ENCODE results near the gene APRT.
"Not testable (repeated sequence)": the region's sequence is repeated elsewhere in the genome, so short reads cannot be mapped to it uniquely, and the experiment has no call there.

APRT gene

DNA sequence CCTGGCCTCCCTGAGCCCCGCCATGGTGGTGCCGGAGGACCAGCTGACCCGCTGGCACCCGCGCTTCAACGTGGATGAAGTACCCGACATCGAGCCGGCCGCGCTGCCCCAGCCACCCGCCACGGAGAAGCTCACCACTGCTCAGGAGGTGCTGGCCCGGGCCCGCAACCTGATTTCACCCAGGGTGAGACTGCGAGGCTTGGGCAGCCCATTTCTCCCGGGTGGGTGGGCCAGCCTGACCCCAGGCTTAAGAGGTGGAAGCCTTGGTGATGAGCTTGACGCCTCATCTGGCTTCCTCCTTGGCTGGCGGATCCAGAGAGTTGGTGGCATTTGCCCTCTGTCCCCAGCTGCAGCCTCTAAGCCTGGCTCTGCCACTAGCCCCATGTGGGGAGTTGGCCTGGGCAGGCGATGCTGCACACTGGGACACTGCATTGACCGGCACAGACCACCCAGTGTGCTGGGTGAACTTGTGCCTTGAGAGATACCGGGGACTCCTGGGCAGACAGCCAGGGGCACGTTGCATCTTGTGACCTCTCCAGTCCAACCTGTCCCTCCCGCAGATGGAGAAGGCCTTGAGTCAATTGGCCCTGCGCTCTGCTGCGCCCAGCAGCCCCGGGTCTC, 5.1 kb downstream of the APRT start:
- DNase-seq = peak in 1 of 2 experiments; percentile 36

DNA sequence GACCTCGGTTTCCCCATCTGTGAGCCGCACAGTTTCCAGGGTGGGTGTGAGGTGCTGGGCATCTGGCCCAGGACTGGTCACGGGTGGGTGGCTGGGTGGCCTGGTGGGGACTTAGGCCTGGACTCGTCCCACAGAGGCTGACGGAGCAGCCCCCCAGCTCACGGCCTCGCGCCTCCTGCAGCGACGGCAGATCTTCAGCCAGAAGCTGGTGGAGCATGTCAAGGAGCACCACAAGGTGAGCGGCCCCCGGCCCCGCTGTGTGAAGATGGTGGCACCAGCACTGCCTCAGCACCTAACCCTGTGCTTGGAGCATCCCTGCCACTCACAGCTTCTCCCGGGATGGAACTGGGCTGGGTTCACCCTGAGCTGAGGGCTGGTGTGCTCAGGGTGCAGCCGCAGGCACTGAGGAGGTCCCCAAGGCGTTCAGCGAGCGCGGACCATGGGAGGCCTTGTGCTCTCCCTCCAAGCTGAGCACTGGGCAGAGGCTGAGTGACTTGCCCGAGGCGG, 5.8 kb downstream of the APRT start:
- DNase-seq = no peak

DNA sequence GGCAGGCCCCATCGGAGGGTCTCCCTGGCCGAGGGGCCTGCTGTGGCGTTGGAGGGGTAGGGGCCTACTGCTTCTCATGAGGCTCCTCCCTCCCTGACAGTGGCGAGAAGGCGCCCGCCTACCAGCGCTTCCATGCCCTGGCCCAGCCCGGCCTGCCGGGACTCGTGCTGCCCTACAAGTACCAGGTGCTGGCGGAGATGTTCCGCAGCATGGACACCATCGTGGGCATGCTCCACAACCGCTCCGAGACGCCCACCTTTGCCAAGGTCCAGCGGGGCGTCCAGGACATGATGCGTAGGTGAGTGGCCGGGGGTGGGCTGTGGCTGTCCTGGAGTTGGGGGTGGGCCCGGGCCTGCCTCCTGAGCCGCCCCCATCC, 6.4 kb downstream of the APRT start:
- no peak for DNase-seq

DNA sequence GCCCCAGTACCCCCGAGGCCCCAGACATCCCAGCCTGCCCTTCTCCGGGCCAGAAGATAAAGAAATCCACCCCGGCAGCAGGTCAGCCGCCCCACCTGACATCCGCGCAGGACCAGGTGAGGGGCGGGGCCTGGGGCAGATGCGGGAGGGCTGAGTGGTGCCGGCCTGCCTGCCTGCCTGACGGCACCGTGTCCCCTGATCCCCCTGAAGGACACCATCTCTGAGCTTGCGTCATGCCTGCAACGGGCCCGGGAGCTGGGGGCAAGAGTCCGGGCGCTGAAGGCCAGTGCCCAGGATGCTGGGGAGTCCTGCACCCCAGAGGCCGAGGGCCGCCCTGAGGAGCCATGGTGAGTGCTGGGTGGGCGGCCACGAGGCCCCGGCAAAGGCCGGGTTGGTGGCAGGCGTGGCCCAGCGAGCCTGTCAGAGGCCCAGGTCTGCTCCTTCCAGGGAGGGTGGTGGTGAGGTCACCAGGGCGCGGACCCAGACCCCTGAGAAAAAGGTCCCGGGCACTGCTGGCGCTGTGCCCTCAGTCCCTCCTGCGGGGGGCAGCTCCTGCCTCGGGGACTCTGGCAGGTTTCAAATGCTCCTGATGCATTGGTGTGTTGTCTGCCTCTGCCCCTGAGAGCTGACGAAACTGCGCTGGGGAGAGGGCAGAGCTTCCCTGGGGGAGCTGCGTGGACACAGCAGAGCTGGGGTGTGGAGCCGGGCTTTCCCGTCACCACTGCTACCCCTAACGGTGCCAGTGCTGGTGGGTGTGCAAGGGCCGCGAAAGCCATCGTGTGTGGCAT, 7.0 kb downstream of the APRT start:
- DNase-seq = peak; percentile 61 to 71

DNA sequence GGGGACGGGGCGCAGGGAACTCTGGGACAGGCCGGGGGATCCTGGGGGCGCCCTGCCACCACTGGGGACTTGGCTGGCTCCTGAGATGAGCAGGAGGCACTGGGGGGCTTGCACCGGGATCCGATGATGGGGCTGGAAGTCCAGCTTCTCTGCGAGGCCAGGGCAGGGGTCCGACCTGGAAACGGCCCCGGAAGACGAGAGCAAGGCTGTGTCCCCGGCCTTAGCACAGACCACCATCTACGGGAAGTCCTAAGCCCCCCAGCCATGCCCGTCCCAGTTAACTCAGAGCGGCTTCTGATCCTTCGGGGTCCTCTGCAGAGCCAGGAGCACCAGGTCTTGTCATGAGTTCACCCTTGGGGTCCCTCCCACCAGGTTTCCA, 7.6 kb downstream of the APRT start:
- DNase-seq = peak in 1 of 2 experiments; percentile 46

DNA sequence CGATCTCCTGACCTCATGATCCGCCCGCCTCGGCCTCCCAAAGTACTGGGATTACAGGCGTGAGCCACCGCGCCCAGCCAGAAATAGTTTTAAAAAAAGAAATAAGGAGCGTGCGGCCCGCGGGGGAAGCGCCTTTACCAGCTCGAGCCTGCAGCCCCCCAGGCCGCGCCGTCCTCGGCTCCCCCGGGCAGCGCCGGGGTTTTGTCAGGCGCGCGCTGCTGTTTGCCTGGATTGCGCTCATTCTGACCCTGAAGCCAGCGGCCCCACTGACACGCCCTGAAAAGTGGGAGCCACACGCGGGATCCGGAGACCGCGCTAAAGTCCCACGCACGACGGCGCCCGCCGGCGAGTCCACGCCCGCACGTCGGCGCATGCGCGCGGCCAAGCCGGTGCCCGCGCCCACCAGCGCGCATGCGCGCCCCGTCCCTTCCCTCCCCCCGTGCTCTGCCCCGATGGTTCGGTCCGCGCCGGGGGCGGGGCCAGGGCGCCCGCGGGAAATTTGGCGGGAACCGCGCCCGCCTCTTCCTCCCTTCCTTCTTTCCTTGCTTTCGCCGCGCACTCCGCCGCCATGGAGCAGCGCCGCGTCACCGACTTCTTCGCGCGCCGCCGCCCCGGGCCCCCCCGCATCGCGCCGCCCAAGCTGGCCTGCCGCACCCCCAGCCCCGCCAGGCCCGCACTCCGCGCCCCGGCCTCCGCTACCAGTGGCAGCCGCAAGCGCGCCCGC, 8.3 kb downstream of the APRT start, which contains the start of gene CDT1:
Gene CDT1, plus strand, starts transcription at position 526 of the 724 bp plus-strand sequence. Its CDS starts 43 bp downstream, at position 569.
- peak; percentile 92 to 95 for DNase-seq

DNA sequence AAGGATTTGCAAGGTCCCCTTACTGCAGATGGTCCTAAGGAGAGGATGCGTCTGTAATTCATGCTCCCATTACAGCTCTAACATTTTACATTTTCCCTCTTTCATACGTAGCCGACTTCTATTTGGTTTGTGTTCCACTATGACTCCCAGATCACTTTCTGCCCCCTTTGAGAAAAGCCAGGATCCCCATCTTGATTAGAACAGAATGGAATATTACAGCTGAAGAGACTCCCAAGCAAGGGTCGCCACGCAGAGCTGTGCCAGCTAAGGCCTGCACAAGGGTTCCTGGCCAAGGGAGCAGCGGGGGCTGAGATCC, 11.5 kb downstream of the APRT start:
- DNase-seq = no peak

DNA sequence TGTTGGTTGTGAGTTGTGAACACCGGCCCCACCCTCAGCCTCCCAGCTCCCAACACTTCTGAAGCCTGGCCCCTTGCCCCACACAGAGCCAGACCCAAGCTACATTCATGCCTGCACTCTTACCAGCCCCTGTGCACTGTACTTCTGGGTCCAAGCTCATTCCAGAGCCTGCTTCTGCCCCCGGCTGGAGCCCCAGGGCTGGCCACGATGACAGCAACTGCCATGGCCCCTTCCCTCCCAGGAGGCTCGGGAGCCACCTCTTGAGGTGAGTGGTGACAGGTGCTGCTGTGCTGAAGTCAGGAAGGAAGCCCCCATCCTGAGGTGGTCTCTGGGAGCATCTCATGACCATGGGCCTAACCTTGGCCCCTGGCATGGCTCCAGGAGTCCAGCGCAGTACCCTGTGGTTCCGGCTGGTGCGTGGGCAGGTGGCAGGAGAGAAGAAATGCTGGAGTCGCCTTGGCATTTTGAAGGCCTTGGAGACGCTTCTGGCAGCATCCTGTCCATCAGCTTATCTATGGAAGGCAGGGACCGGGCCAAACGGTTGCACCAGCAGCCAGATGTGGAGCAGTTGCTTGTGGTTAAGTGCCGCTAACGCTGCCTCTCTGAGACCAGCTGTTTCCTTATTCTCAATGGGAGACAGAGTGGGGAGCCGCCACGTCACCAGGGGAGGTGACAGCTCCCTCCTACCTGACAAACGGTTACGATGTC, 12.0 kb downstream of the APRT start:
- DNase-seq = no peak

DNA sequence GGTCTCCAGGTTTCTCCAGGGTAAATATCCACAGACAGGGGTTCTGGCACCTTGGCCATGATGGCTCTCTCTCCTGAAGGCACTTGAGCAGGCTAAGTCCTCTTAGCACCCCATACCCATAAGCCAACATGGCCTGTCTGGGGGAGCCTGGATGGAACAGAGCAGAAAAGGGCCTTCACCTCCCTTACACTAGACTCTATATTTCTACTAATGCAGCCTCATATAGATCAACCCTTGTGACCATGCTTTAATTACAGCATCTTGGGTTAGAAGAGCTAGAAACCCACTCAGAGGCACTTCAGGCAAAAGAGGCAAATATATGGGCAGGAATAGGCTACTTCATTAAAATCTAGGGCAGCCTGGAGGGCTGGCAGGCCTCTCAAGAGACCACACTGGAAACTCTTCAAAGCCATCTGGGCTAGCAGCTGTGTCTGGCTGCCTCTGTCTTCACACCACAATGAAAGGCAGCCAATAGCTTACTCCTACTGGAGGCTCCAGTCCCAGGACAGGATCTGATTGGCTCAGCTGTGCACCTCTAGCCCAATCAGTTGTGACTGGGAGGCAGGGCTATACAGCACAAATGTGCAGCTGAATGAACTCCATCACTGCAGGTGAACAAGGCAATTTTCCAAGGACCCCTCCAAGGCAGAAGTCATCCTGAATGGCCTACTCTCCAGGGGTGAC, 12.8 kb downstream of the APRT start:
- no peak for DNase-seq

DNA sequence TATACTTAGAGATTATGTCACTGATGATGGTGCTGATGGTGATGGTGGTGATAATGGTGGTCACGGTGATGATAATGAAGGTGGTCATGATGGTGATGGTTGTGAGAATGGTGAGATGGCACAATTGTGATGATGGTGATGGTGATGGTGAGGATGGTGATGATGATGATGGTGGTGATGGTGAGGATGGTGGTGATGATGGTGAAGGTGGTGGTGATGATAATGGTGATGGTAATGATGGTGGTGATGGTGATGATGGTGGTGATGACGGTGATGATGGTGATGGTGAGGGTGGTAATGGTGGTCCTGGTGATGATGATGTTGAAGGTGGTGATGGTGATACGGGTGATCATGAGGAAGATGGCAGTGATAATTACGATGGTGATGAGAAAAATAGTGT, 13.7 kb downstream of the APRT start:
- no peak for DNase-seq

DNA sequence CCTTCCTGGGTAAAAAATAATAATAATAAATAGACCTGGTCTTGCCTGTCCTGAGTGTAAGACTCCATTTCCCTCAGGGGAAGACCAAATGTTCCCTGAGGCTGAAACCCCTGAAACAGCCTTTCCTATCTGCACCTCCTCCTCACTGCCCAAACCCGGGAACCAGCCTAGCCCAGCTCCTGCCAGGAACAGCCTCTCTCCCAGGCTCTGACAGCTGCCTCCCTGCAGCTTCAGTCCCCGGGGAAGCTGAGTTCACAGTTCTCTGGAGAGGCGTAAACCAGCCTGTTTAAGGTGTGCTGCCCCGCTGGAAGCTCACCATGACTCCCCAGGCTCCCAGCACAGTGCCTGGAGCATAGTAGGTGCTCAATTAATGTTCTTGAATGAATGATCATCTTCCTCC, 15.4 kb downstream of the APRT start:
- no peak for DNase-seq

DNA sequence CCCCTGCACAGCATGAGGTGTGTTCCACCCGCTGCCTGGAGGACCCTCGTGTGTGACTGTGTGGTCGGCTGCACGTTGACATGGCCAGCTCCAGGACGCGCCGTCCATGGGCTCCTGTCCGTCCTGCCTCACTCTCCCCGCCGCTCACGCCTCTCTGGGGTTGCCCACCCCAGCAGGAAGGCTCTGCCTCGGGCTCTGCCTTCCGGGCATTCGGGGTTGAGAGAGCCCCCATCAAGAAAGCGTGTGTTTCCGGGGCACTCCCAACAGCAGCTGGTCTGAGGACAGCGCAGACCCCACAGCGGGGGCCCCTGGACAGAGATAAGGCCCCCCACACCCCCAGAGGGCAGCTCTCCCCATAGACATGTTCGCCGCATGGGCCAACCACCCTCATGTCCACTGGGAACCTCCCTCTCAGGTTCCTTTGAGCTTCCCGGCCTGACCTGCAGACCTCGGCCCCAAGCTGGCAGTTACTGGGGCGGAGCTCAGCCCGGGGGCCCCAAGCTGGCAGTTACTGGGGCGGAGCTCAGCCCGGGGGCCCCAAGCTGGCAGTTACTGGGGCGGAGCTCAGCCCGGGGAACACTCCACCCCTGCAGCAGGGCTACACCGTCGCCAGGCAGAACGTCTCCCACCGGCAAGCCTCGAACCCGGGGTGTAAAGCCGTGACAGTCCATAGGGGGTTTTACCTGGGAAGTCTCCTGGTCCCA, 18.3 kb downstream of the APRT start:
- peak in 1 of 2 experiments; percentile 47 for DNase-seq

DNA sequence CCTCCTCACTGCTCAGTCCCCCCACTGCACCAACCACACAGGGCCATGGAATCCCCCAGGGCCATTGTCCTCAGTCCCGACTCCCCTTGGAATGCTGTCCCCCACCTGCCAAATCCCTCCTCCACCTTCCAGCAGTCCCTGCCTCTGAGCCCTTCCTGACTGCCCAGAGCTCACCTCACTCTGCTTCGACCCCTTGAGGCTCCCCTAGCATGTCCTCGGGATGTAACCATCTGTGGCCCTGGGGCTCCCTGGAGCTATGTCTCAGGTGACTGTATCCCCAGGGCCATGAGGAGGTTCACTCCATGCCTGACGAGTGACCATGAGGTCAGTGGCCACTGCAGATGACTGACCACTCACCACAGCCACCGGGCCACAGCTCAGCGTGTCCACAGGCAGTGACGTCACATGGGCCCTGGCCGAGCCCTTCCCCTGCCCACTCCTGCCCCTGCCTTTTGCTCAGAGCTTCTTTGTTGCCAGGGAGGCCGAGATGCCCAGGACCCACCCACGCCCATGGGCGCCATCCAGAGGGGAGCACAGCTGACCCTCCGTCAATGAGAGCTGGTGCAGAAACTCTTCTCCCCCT, 19.0 kb downstream of the APRT start:
- DNase-seq = no peak

DNA sequence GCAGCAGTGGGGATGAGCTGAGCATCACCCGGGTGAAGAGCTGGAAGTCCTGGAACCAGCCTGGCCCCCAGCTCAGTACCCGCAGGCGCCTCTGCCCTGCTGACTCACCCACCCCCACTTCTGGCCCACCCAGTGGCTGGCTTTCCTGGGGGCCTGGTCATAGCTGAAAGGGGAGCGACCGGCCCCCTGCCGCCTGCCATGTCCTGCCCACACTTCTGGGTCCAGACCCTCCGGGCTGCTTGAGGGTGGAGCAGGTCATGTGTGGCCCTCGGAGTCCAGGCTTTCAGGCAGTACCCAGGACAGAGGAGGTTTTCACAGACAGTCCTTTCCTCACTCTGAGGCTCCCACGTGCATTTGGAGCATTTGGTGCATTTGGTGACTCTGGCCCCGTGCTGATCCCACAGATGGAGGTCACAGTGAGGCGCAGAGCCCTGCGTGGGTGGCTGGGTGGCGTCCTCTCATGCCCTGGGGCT, 19.6 kb downstream of the APRT start:
- DNase-seq = peak in 1 of 2 experiments; percentile 40

DNA sequence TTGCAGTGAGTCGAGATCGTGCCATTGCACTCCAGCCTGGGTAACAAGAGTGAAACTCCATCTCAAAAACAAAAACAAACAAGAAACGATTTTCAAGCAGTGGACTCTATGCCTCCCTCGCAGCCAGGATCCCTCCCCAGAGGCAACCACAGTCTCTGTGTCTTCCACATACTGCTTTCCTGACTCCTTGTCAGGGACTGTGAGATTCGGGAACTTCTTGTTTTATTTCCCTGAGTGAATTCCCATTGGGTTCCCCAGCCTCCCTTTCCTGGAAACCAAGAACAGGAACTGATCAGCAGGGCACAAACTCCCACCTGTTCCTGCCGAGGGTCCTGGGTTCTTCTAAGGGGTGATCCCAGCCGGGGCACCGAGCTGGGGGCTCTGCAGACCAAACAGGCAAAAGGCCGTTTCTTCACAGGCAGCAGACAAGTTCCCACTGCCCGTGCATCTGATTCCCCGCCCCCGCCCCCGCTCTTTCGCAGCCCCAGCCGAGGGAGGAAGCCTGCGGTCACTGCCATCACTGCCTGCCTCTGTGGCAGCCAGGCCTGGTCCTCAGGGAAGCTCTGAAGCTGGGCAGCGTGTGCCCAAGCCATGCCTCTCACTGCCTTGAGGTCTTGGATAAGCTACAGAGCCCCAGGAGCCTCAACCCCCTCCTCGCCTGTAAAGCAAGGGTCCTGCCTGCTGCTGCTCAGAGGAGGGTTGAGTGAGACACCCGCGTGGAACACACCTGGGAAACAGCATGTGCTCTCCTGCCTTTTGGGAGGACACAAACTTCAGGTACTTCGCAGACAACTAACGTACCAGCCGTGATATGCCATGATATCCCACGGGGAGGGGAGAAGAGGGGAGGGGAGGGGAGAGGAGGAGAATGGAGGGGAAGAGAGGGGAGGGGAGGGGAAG, 21.2 kb downstream of the APRT start:
- peak; percentile 78 to 83 for DNase-seq

DNA sequence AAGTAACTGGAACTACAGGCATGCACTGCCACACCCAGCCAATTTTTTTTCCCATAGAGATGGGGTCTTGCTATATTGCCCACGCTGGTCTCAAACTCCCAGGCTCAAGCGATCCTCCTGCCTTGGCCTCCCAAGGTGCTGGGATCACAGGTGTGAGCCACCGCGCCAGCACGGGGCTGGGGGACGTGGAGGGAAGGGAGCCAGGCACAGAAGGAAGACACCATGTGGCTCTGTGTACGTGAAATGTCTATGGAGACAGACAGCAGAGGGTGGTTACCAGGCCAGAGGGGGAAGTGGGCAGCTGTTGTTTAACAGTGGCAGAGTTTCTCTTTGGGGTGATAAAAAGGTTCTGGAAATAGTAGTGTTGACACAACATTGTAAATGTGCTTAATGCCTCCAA, 22.1 kb downstream of the APRT start:
- DNase-seq = no peak

DNA sequence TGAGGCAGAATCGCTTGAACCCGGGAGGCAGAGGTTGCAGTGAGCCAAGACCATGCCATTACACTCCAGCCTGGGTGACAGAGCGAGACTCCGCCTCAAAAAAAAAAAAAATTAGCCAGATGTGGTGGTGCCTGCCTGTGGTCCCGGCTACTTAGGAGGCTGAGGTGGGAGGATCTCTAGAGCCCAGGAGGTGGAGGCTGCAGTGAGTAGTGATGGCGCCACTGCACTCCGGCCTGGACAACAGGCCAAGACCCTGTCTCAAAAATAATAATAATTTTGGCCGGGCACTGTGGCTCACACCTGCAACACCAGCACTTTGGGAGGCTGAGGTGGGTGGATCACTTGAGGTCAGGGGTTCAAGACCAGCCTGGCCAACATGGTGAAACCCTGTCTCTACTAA, 23.0 kb downstream of the APRT start:
- not testable (repeated sequence) for DNase-seq

DNA sequence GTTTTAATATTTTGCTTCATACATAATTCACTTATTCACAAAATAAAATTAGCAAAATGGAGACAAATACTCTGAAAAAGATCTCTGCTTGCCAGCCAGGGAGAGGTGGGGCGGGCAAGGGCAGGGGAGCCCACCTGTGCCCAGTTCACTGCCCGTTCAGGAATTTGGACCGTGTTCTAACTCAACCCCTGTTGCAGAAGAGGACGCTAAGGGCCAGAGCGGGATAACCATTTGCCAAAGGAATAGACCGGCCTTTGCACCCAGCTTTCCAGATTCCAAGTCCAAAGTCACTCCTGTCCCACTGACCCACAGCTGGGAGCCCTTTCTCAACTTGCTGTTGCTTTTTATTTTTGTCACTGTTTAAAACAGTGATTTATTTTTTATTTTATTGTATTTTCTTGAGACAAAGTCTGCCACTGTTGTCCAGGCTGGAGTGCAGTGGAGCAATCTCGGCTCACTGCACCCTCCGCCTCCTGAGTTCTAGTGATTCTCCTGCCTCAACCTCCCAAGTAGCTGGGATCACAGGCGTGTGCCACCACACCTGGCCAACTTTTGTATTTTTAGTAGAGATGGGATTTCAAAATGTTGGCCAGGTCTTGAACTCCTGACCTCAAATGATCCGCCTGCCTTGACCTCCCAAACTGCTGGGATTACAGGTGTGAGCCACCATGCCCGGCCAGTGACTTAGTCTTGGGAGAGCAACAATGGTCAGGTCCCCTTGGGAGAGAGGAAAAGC, 24.0 kb downstream of the APRT start:
- DNase-seq = no peak

DNA sequence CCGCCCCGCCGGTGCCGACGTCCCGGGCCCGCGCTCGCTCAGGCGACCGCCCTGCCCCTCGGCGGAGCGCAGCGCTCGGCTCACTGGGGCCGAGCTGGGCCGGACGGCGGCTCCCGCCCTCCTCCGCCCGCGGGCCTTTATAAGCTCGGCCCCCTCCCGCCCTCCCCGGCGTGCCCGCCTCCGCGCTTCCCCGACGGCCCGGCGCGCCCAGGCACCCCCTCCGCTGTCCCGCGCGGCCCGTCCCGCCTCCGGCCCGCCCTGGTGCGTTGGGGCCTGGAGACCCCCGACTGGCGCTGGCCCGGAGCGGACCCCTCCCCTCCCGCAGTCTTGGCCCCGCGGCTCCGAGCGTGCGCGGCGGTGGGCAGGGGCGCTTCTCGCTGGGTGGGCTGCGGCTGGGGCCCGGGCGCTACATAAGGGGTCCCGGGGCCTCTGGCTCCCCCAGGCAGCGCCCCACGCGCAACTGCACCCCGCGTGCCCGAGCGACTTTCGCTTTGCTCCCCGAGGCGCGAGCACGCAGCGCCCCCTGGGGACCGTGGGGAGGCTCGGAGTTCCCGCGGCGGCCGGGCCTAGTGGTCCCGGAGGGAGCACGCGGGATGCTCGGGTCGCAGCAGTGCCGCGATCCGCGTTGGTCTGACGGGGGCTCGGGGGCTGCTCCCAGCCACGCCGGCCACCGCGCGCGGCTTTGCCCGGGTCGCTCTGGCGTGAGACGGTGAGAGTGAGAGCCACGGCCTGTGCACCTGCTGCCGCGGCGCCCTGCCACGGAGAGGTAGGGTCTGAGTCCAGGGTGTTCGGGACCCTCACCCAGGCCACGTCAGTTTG, 26.4 kb downstream of the APRT start, which contains the start of gene PIEZO1:
Gene PIEZO1, minus strand, starts transcription at position 115 of the 819 bp plus-strand sequence. CDS start 256 bp downstream, outside the sequence.
- DNase-seq = peak; percentile 84 to 85
